A549 (cell line): ENCODE measurements around the gene GHDC. TPM values are rescaled to one million over a fixed set of nuclear protein-coding genes. Genes with fewer than 3 reads are reported as not detected.

ENCODE experiments used
- ATAC-seq, 2 experiments: fragments of 200-7000 bp in 1 of 2; fragments of >200 bp in 1 of 2; cut with Nextera tagmentation in 1 of 2; cut with Tn5 transposase in 1 of 2; 3 replicates each; pipeline versions ENCODE4 v1.8.0 to v1.9.1; 2018 to 2020; ENCODE audit warnings: mild to moderate bottlenecking in 1 of 2, moderate library complexity in 1 of 2
- CTCF ChIA-PET: fragments of 300-600 bp; sonication (Branson Sonifier 250); formaldehyde crosslinking; extraction: SDS; loops from one replicate; lab custom pipeline; 2021; ENCODE audit warnings: antibody characterized with exemption, inconsistent platforms; lab: Yijun Ruan, JAX
- POLR2A ChIA-PET: fragments of 350-600 bp; formaldehyde crosslinking; extraction: SDS; loops from one replicate; lab custom pipeline; 2021; ENCODE audit warnings: antibody characterized with exemption, inconsistent platforms; lab: Yijun Ruan, JAX
- DNase-seq, 2 experiments: peaks; one replicate each; pipeline versions ENCODE4 v3.0.0 to v3.0.0-alpha.2; 2011 to 2016; ENCODE audit warnings: low read depth in 1 of 2, low spot score in 1 of 2
- FAIRE-seq: peaks from 2 replicates; lab custom pipeline; 2011; peaks lifted over from hg19 to GRCh38; lab: Jason Lieb, UNC
- H3K27ac ChIP-seq, 2 experiments: fragments of >200 bp; sonication (Bioruptor Twin); formaldehyde crosslinking; 3 replicates each; pipeline ENCODE4 v1.5.1; 2016 to 2017
- H3K4me1 ChIP-seq: fragments of >200 bp; sonication (Bioruptor Twin); formaldehyde crosslinking; 3 replicates; pipeline ENCODE4 v1.6.1; 2016
- H3K4me2 ChIP-seq: fragments of >200 bp; sonication (Bioruptor Twin); formaldehyde crosslinking; 3 replicates; pipeline ENCODE4 v1.6.1; 2016
- H3K4me3 ChIP-seq: fragments of >200 bp; sonication (Bioruptor Twin); formaldehyde crosslinking; 3 replicates; pipeline ENCODE4 v1.5.1; 2016
- H3K9me3 ChIP-seq: fragments of >200 bp; sonication (Bioruptor Twin); formaldehyde crosslinking; 3 replicates; pipeline ENCODE4 v1.6.1; 2016
- CBX2 ChIP-seq: fragments of 200-600 bp; sonication (generic); IDR thresholded peaks from 2 replicates; pipeline ENCODE4 v1.6.1; 2016; ENCODE audit warnings: low read depth, mild to moderate bottlenecking, borderline replicate concordance
- CHD4 ChIP-seq: fragments of 200-600 bp; sonication (generic); IDR thresholded peaks from 2 replicates; pipeline ENCODE4 v1.6.1; 2016; ENCODE audit warnings: antibody characterized with exemption, mild to moderate bottlenecking, borderline replicate concordance
- E2F6 ChIP-seq: IDR thresholded peaks from 2 replicates; pipeline ENCODE4 v1.6.1; 2012; ENCODE audit warnings: low read depth, borderline replicate concordance
- EHF ChIP-seq: fragments of 250-450 bp; sonication (Bioruptor Pico); IDR thresholded peaks from 2 replicates; pipeline ENCODE4 v1.5.0; 2020; ENCODE audit warnings: mild to moderate bottlenecking
- ESRRA ChIP-seq: fragments of 150-350 bp; IDR thresholded peaks from 2 replicates; pipeline ENCODE4 v1.6.1; 2014; ENCODE audit warnings: mild to moderate bottlenecking, low read length, borderline replicate concordance
- HES2 ChIP-seq: fragments of >200 bp; sonication (Bioruptor Twin); formaldehyde crosslinking; IDR thresholded peaks from 2 replicates; pipeline ENCODE4 v1.6.1; 2016
- HEYL ChIP-seq: fragments of 250-450 bp; sonication (Bioruptor Pico); IDR thresholded peaks from 2 replicates; pipeline ENCODE4 v1.8.0; 2021; ENCODE audit warnings: mild to moderate bottlenecking, moderate library complexity
- HOXB13 ChIP-seq: fragments of 250-450 bp; sonication (Bioruptor Pico); IDR thresholded peaks from 2 replicates; pipeline ENCODE4 v1.5.0; 2020; ENCODE audit warnings: low read depth, mild to moderate bottlenecking, moderate library complexity
- JUN ChIP-seq, 2 experiments: fragments of >200 bp; sonication (Bioruptor Twin); formaldehyde crosslinking; IDR thresholded peaks; 2 replicates in 1 of 2; 3 replicates in 1 of 2; pipeline ENCODE4 v1.6.1; 2016 to 2017
- JUNB ChIP-seq: fragments of >200 bp; sonication (Bioruptor Twin); formaldehyde crosslinking; IDR thresholded peaks from 2 replicates; pipeline ENCODE4 v1.6.1; 2016
- KDM5A ChIP-seq: fragments of 200-600 bp; sonication (generic); IDR thresholded peaks from 2 replicates; pipeline ENCODE4 v1.6.1; 2016; ENCODE audit warnings: antibody characterized with exemption, mild to moderate bottlenecking
- MAFK ChIP-seq: fragments of 450-650 bp; IDR thresholded peaks from 2 replicates; pipeline ENCODE4 v1.6.1; 2014; ENCODE audit not compliant: partially characterized antibody
- NFE2L2 ChIP-seq: fragments of 150-350 bp; conservative IDR thresholded peaks from 2 replicates; pipeline ENCODE4 v1.6.1; 2014; ENCODE audit warnings: low read length
- POLR2AphosphoS2 ChIP-seq: conservative IDR thresholded peaks from 2 replicates; pipeline ENCODE4 v1.6.1; 2012; ENCODE audit warnings: low read length, improper control_type of control experiment, inconsistent platforms
- RARB ChIP-seq: fragments of 250-450 bp; sonication (Bioruptor Pico); IDR thresholded peaks from 2 replicates; pipeline ENCODE4 v1.8.0; 2021; ENCODE audit warnings: mild to moderate bottlenecking, moderate library complexity
- RNF2 ChIP-seq: fragments of 200-600 bp; sonication (generic); IDR thresholded peaks from 2 replicates; pipeline ENCODE4 v1.6.1; 2016; ENCODE audit warnings: low read depth, mild to moderate bottlenecking, antibody characterized with exemption, moderate library complexity, borderline replicate concordance
- ZC3H11A ChIP-seq: fragments of 450-650 bp; IDR thresholded peaks from 2 replicates; pipeline ENCODE4 v1.6.1; 2014; ENCODE audit warnings: antibody characterized with exemption, mild to moderate bottlenecking
- ZFP36 ChIP-seq: fragments of 450-650 bp; IDR thresholded peaks from 2 replicates; pipeline ENCODE4 v1.6.1; 2014; ENCODE audit warnings: borderline replicate concordance; ENCODE audit not compliant: partially characterized antibody
- ZSCAN20 ChIP-seq: fragments of 250-450 bp; sonication (Bioruptor Pico); IDR thresholded peaks from 2 replicates; pipeline ENCODE4 v1.8.0; 2022; ENCODE audit warnings: mild to moderate bottlenecking, moderate library complexity
- WGBS: methylation state at CpG from one replicate; pipeline ENCODE4 v1.1.6; 2017; ENCODE audit errors: missing lambda C conversion rate; 5-methylcytosine and 5-hydroxymethylcytosine counted together
- polyA plus RNA-seq, 4 experiments: library from polyadenylated mRNA; depleted of rRNA in 3 of 4; stranded (reverse); fragments of >200 nt; fragmentation: RNase III in 1 of 4; extraction: RNeasy Plus Mini Kit Qiagen cat#74134 plus additional on column Dnase treatment in 1 of 4; gene quantifications; 2 replicates in 3 of 4; 3 replicates in 1 of 4; pipeline ENCODE4 v1.2.3, GENCODE V29; 2011 to 2017
- TF ChIP-seq, protein P1 (sequence below): fragments of 150-350 bp; IDR thresholded peaks from 2 replicates; pipeline ENCODE4 v1.6.1; 2014; ENCODE audit warnings: low read depth, mild to moderate bottlenecking, low read length
- TF ChIP-seq, protein P2 (sequence below): IDR thresholded peaks from 2 replicates; pipeline ENCODE4 v1.6.1; 2012

Gene GHDC
- polyA plus RNA-seq, 2 of the 4 experiments (the other 2 are of a cell fraction) = 12.3 to 23.4 TPM

DNA sequence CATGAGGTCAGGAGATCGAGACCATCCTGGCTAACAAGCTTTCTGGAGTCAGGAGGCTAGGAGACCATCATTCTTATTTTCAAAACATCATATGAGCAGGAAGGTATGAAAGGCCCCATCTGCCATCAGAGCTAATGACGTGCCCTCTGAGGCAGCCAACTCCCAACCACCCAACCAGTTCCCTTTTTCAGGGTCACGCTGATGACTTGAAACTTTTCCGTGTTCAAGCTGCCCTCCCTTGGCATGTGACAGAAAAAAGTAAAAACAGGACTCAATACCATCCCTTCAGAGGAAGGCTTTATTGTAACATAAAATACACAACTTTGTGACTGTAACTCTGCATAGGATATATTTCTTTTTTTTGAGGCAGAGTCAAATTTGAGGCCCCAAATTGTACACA, 4.6 kb upstream of the GHDC start:
- Histone ChIP-seq H3K4me1 (peaks cover 14% of the 10 kb centered on the region), H3K27ac (no peak overlapping the region), H3K9me3 (no peaks in the 10 kb centered on the region), H3K4me2 (no peak overlapping the region), H3K4me3 (no peak overlapping the region)
- ChIA-PET CTCF (interaction anchor here (0.6 to 6.7 kb wide), 9 partner anchors 11 to 319 kb away, joined by 3 to 76 read pairs (median 3); partner anchors contain the start of genes HCRT and KCNH4), POLR2A (no interaction called here)
- ATAC-seq (no peak), FAIRE-seq (no peak), DNase-seq (no peak)
- TF ChIP-seq RARB (no peak), JUN (IDR thresholded peaks at IDR 0.05) (no peak), MAFK (no peak), HES2 (no peak)
- WGBS = 89% methylated on average over 4 of the region's 4 CpGs

- POLR2A ChIA-PET = no interaction called here
- WGBS = 94% methylated on average over 8 of the region's 8 CpGs
These were observed 3.4 kb upstream of the GHDC start for GRCh38 chr17:42197564-42198156.

DNA sequence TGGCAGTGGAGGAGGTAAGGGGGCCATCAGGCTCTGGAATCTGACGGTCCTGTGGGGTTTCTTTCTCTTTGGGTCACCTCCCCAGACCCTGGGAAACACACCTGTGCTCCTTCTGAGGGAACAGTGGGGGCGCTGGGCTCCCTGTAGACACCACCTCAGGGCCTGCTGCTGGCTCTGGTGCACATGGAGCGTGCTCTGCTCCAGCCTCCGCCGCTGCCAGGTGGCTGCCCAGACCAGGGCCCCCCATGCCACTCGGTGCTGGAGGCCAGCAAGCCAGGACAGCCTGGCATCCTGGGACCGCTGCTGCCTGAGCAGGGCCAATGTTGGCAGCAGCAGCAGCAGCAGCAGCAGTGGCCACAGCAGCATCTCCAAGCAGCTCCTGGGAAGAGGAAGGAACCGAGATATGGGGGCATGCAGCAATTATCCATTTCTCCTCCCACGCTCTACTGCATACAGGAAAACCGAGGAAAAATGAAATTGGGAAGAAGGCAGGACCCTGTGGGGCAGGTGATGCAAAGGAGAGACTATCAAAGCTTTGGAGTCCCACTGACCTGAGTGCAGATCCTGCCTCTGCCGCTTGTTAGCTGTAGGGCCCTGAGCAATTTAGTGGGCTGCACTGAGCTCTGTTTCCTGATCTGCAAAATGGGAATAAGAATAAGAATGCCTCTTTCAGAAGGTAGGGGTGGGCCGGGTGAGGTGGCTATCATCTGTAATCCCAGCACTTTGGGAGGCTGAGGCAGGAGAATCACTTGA, 902 bp downstream of the GHDC start:
- ChIA-PET CTCF (interaction anchor here (0.7 to 6.7 kb wide), 7 partner anchors 9 to 75 kb away, joined by 3 to 76 read pairs (median 3); partner anchors contain the start of genes HCRT and KCNH4), POLR2A (no interaction called here)
- DNase-seq (no peak), FAIRE-seq (no peak), ATAC-seq (peak in 1 of 2 experiments; percentile 8; a peak in 3 of 6 replicates)
- Histone ChIP-seq H3K4me1 (peaks cover 8% of the 10 kb centered on the region; the same call in 2 of the 3 replicates), H3K9me3 (no peaks in the 10 kb centered on the region), H3K4me3 (peak overlapping the region; percentile 79), H3K4me2 (peak overlapping the region; percentile 88), H3K27ac (peak overlapping the region; percentile 91 to 94)
- 74% methylated on average over 12 of the region's 12 CpGs for WGBS
- TF ChIP-seq MAFK = no peak
- no peak for TF ChIP-seq ESRRA
- TF ChIP-seq RNF2 = no peak
- TF ChIP-seq NFE2L2 = no peak
- no peak for TF ChIP-seq KDM5A
- no peak for TF ChIP-seq ZC3H11A
- no peak for TF ChIP-seq HOXB13
- no peak for TF ChIP-seq JUNB
- no peak for TF ChIP-seq POLR2AphosphoS2

More at GRCh38 chr17:42197564-42198156, 3.4 kb upstream of the GHDC start:
- no peak for ATAC-seq
- no peak overlapping the region for H3K4me3 ChIP-seq
- H3K27ac ChIP-seq = no peak overlapping the region
- FAIRE-seq = no peak
- H3K4me2 ChIP-seq = no peak overlapping the region
- no peaks in the 10 kb centered on the region for H3K9me3 ChIP-seq
- no peak for DNase-seq
- TF ChIP-seq ESRRA = no peak
- TF ChIP-seq, protein P1, sequence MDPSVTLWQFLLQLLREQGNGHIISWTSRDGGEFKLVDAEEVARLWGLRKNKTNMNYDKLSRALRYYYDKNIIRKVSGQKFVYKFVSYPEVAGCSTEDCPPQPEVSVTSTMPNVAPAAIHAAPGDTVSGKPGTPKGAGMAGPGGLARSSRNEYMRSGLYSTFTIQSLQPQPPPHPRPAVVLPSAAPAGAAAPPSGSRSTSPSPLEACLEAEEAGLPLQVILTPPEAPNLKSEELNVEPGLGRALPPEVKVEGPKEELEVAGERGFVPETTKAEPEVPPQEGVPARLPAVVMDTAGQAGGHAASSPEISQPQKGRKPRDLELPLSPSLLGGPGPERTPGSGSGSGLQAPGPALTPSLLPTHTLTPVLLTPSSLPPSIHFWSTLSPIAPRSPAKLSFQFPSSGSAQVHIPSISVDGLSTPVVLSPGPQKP = no peak
- TF ChIP-seq ZFP36 = no peak
- TF ChIP-seq JUN (IDR thresholded peaks at IDR 0.05) = no peak
- TF ChIP-seq E2F6 = no peak
- TF ChIP-seq CBX2 = no peak
- TF ChIP-seq EHF (CRISPR knock-in tag) = no peak
- TF ChIP-seq HEYL = no peak
- TF ChIP-seq, protein P2, sequence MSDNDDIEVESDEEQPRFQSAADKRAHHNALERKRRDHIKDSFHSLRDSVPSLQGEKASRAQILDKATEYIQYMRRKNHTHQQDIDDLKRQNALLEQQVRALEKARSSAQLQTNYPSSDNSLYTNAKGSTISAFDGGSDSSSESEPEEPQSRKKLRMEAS = no peak
- no peak for TF ChIP-seq CHD4
- TF ChIP-seq ZSCAN20 = no peak
- CTCF ChIA-PET = interaction anchor here (1.0 to 6.7 kb wide), 2 partner anchors 15 to 79 kb away, joined by 5 to 76 read pairs; partner anchors contain the start of genes HCRT and KCNH4
- H3K4me1 ChIP-seq = peaks cover 22% of the 10 kb centered on the region
